Left forelimb (tissue), 1 donor: ENCODE data around the gene GPR78.

ENCODE experiments used
- DNase-seq: peaks from one replicate; pipeline ENCODE4 v3.0.0-alpha.2; 2018; ENCODE audit warnings: low spot score

GPR78 gene

GRCh38 chr4:8600266-8600665 lies 20.1 kb downstream of the GPR78 start:
- no peak for DNase-seq

- DNase-seq: no peak
Measured at GRCh38 chr4:8600686-8601085, 20.5 kb downstream of the GPR78 start.

- no peak for DNase-seq
Measured at GRCh38 chr4:8601086-8601485, 20.9 kb downstream of the GPR78 start.

GRCh38 chr4:8601556-8601955 lies 21.4 kb downstream of the GPR78 start:
- no peak for DNase-seq

GRCh38 chr4:8602686-8603430 lies 22.7 kb downstream of the GPR78 start:
- DNase-seq: no peak

- DNase-seq: no peak
Measured at GRCh38 chr4:8603931-8604330, 23.7 kb downstream of the GPR78 start.

GRCh38 chr4:8605289-8605688 lies 25.1 kb downstream of the GPR78 start:
- no peak for DNase-seq

GRCh38 chr4:8606476-8606875 lies 26.3 kb downstream of the GPR78 start:
- DNase-seq: no peak

- DNase-seq: no peak
Measured at GRCh38 chr4:8606966-8607365, 26.8 kb downstream of the GPR78 start.

GRCh38 chr4:8607603-8608481 lies 27.6 kb downstream of the GPR78 start:
- DNase-seq: peak; percentile 81

- no peak for DNase-seq
Measured at GRCh38 chr4:8608714-8609391, 28.7 kb downstream of the GPR78 start.

- DNase-seq: no peak
Measured at GRCh38 chr4:8609406-8609805, 29.2 kb downstream of the GPR78 start.

- DNase-seq: no peak
Measured at GRCh38 chr4:8609824-8610350, 29.7 kb downstream of the GPR78 start.

GRCh38 chr4:8610858-8611616 lies 30.8 kb downstream of the GPR78 start:
- no peak for DNase-seq

GRCh38 chr4:8612646-8613045 lies 32.5 kb downstream of the GPR78 start:
- no peak for DNase-seq

- no peak for DNase-seq
Measured at GRCh38 chr4:8613421-8614364, 33.5 kb downstream of the GPR78 start.

- no peak for DNase-seq
Measured at GRCh38 chr4:8614365-8615193, 34.4 kb downstream of the GPR78 start.

GRCh38 chr4:8615366-8615765 lies 35.2 kb downstream of the GPR78 start:
- no peak for DNase-seq

- no peak for DNase-seq
Measured at GRCh38 chr4:8615921-8616787, 36.0 kb downstream of the GPR78 start.
